ENCODE data around the gene AEBP1.

AEBP1 gene

DNA sequence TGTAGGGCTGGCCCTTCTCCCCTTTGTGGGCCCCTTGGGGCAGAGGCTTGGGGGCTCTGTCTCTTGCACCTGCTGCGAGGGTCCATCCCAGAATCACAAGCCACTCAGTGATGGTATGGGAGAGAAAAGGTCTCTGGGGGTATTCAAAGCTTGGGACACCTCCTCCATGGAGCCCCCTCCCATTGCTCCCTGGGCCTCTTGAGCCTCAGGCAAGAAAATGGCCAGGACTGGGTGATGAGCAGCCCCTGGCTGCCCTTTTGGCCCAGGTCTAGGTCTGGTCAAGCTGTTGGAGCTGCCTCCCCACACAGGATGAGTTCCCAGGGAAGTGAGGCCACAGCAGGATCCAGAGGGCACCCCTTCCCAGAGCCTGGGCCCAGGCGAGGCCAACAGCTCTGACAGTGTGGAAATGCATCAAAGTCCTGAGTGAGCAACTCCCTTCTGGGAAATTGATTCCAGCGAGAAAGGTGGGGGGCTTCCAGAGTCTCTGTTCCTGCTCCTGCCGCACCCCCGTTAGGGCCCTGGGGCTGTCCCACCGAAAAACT lies 40.4 kb downstream of the AEBP1 start:
- Histone ChIP-seq H3K4me3 (replicated peaks; ENCODE audit: insufficient read depth, low read length) (no peak overlapping the region), H3K27ac (replicated peaks) (no peak overlapping the region), H3K27me3 (ENCODE audit: insufficient read depth, poor library complexity, severe bottlenecking) (peaks cover 6% of the 10 kb centered on the region)
- TF ChIP-seq POLR2AphosphoS5 (IDR thresholded peaks at IDR 0.05; ENCODE audit: low read depth): no peak
- DNase-seq (ENCODE audit: low read depth in 1 of 2, low spot score in 1 of 2): no peak

DNA sequence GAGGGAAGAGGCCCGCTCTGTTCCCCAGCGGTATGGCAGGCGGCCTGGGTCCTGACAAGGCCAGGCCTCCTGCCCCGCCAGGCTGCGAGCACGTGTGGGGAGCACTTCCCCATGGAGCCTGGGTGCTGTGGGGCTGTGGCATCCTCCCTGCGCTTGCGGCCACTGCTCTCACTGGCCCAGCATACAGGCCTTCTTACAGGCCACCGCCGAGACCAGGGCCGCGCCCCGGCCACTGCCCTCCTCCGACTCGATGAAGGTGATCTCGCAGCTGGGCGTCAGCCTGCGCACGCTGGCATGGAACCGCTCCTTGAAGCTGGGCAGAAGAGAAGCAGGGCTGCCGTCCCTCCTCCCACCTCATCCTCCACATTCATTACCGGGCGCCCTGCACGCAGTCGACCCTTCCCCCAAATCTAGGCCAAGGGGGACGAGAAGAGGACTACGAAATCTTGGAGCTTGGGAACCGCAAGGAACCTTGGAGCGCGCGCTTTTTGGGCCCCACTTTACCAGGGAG lies 40.9 kb downstream of the AEBP1 start:
- DNase-seq (ENCODE audit: low read depth in 1 of 2, low spot score in 1 of 2): no peak
- Histone ChIP-seq H3K4me3 (replicated peaks; ENCODE audit: insufficient read depth, low read length) (no peak overlapping the region), H3K27me3 (ENCODE audit: insufficient read depth, poor library complexity, severe bottlenecking) (peaks cover 6% of the 10 kb centered on the region), H3K27ac (replicated peaks) (no peak overlapping the region)
- TF ChIP-seq POLR2AphosphoS5 (IDR thresholded peaks at IDR 0.05; ENCODE audit: low read depth): no peak
- TF ChIP-seq GABPA (IDR thresholded peaks at IDR 0.05; ENCODE audit: low read depth): no peak
- TF ChIP-seq SPI1 (IDR thresholded peaks at IDR 0.05; ENCODE audit: borderline replicate concordance, low read depth): no peak
- TF ChIP-seq, protein P1, sequence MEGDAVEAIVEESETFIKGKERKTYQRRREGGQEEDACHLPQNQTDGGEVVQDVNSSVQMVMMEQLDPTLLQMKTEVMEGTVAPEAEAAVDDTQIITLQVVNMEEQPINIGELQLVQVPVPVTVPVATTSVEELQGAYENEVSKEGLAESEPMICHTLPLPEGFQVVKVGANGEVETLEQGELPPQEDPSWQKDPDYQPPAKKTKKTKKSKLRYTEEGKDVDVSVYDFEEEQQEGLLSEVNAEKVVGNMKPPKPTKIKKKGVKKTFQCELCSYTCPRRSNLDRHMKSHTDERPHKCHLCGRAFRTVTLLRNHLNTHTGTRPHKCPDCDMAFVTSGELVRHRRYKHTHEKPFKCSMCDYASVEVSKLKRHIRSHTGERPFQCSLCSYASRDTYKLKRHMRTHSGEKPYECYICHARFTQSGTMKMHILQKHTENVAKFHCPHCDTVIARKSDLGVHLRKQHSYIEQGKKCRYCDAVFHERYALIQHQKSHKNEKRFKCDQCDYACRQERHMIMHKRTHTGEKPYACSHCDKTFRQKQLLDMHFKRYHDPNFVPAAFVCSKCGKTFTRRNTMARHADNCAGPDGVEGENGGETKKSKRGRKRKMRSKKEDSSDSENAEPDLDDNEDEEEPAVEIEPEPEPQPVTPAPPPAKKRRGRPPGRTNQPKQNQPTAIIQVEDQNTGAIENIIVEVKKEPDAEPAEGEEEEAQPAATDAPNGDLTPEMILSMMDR (IDR thresholded peaks at IDR 0.05; ENCODE audit: insufficient read depth, low read length): no peak
- TF ChIP-seq, protein P2, sequence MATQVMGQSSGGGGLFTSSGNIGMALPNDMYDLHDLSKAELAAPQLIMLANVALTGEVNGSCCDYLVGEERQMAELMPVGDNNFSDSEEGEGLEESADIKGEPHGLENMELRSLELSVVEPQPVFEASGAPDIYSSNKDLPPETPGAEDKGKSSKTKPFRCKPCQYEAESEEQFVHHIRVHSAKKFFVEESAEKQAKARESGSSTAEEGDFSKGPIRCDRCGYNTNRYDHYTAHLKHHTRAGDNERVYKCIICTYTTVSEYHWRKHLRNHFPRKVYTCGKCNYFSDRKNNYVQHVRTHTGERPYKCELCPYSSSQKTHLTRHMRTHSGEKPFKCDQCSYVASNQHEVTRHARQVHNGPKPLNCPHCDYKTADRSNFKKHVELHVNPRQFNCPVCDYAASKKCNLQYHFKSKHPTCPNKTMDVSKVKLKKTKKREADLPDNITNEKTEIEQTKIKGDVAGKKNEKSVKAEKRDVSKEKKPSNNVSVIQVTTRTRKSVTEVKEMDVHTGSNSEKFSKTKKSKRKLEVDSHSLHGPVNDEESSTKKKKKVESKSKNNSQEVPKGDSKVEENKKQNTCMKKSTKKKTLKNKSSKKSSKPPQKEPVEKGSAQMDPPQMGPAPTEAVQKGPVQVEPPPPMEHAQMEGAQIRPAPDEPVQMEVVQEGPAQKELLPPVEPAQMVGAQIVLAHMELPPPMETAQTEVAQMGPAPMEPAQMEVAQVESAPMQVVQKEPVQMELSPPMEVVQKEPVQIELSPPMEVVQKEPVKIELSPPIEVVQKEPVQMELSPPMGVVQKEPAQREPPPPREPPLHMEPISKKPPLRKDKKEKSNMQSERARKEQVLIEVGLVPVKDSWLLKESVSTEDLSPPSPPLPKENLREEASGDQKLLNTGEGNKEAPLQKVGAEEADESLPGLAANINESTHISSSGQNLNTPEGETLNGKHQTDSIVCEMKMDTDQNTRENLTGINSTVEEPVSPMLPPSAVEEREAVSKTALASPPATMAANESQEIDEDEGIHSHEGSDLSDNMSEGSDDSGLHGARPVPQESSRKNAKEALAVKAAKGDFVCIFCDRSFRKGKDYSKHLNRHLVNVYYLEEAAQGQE (IDR thresholded peaks at IDR 0.05; ENCODE audit: insufficient replicate concordance, low read depth): no peak

DNA sequence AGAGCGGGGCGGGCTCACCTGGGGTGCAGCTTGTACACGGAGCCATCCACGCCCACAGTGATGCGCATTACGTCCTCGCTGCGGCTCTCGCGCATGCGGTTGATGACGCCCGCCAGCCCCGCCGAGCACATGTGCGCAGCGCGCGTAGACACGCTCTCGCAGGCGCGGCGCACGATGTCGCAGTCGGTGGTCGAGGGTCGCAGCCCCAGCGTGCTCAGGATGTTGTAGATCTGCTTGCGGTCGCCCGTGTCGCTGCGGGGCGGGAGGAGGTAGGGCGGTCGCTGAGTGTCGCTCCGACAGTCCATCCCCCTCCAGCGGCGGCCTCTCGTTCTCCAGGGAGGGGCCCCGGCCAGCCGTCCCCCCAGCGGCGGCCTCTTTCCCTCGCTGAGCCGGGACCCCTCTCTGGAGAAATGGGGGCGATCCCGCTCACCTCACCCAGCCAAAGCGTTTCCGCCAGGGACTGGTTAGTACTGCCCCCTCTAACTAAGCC lies 41.4 kb downstream of the AEBP1 start:
- H3K27me3 ChIP-seq (ENCODE audit: insufficient read depth, poor library complexity, severe bottlenecking): peaks cover 6% of the 10 kb centered on the region
- DNase-seq (ENCODE audit: low read depth in 1 of 2, low spot score in 1 of 2): no peak
- no peak overlapping the region for H3K4me3 ChIP-seq (replicated peaks; ENCODE audit: insufficient read depth, low read length)
- H3K27ac ChIP-seq (replicated peaks): no peak overlapping the region
- TF ChIP-seq, protein P2 (IDR thresholded peaks at IDR 0.05; ENCODE audit: insufficient replicate concordance, low read depth): no peak
- TF ChIP-seq, protein P1 (IDR thresholded peaks at IDR 0.05; ENCODE audit: insufficient read depth, low read length): no peak
- TF ChIP-seq SPI1 (IDR thresholded peaks at IDR 0.05; ENCODE audit: borderline replicate concordance, low read depth): no peak
- no peak for TF ChIP-seq GABPA (IDR thresholded peaks at IDR 0.05; ENCODE audit: low read depth)
- no peak for TF ChIP-seq POLR2AphosphoS5 (IDR thresholded peaks at IDR 0.05; ENCODE audit: low read depth)

DNA sequence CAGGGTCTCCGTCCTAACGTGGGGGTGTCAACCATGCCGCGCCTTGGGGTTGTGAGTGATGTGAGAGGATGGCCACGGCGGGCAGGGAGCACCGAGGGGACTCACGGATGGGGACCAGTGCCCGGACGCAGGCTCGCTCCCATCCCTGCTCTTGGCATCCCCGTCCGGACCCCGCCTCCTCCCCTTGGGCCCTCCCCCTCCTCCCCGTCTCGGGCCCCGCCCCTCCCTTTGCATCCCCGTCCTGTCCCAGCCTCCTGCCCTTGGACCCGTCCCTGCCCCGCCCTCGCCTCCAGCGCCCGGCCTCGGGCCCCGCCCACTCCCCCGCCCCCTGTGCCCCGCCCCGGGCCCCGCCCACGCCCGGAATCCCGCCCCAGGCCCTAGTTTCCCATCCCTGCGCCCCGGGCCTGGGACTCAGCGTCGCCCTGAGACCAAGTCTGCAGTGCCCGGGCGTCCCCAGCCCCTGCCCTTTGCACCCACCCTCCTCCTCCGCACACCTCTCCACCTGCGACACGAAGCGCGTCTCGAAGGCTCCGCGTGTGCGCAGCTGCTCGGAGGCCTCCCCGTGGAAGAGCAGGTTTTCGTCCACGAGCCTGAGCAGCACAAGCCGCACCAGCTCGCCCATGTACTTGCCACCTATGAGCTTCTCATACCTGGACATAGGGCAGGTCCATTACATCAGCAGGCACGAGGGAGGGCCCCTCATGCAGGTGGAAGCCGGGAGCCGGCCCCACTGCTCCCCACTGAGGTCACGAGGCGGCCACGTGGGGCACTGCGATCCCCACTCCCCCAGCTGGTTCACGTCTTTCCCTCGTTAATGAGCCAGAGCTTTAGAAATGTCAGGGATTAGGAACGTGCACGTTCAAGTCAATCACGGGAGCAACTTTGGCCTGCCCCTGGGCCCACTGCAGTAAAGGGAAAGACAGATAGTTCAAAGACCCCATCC lies 42.1 kb downstream of the AEBP1 start:
- H3K27me3 ChIP-seq (ENCODE audit: insufficient read depth, poor library complexity, severe bottlenecking): peaks cover 6% of the 10 kb centered on the region
- TF ChIP-seq GABPA (IDR thresholded peaks at IDR 0.05; ENCODE audit: low read depth) (no peak), POLR2AphosphoS5 (IDR thresholded peaks at IDR 0.05; ENCODE audit: low read depth) (no peak), SPI1 (IDR thresholded peaks at IDR 0.05; ENCODE audit: borderline replicate concordance, low read depth) (no peak)
- TF ChIP-seq, protein P1 (IDR thresholded peaks at IDR 0.05; ENCODE audit: insufficient read depth, low read length): no peak
- TF ChIP-seq, protein P2 (IDR thresholded peaks at IDR 0.05; ENCODE audit: insufficient replicate concordance, low read depth): no peak
- DNase-seq (ENCODE audit: low read depth in 1 of 2, low spot score in 1 of 2): peak in 1 of 2 experiments; percentile 22
- no peak overlapping the region for H3K27ac ChIP-seq (replicated peaks)
- no peak overlapping the region for H3K4me3 ChIP-seq (replicated peaks; ENCODE audit: insufficient read depth, low read length)

Measured in HL-60 (cell line).